Esophagus squamous epithelium (tissue), 4 donors: Measurements from ENCODE around the gene LIPC.

Source experiments
- CTCF ChIP-seq, 6 experiments: fragments of 450-650 bp in 4 of 6; fragments of 200-600 bp in 2 of 6; sonication (generic) in 2 of 6; IDR thresholded peaks; one replicate each; pipeline ENCODE4 v1.5.1; 2016 to 2019; ENCODE audit warnings: antibody characterized with exemption in 6 of 6, mild to moderate bottlenecking in 4 of 6, moderate library complexity in 4 of 6
- POLR2A ChIP-seq, 4 donors: fragments of 450-650 bp; IDR thresholded peaks; one replicate each; pipeline ENCODE4 v1.6.1; 2017; ENCODE audit warnings: antibody characterized with exemption in 4 of 4, mild to moderate bottlenecking in 4 of 4, moderate library complexity in 3 of 4

- TF ChIP-seq CTCF (IDR thresholded peaks at IDR 0.05) (no peak), POLR2A (IDR thresholded peaks at IDR 0.05) (no peak)
These were observed 37.9 kb downstream of the LIPC start for GRCh38 chr15:58469432-58470353.
